Neural cell (in vitro differentiated cells): ENCODE results near the gene EFEMP1. TPM values are rescaled to one million over a fixed set of nuclear protein-coding genes. Genes with fewer than 3 reads are reported as not detected.

Experiments used
- H2AFZ ChIP-seq: fragments of 200-600, 300-800 bp; sonication (generic), shearing (Covaris generic); 2 replicates; pipeline ENCODE4 v1.6.0; 2014; ENCODE audit warnings: low read depth, mild to moderate bottlenecking, antibody characterized with exemption, low read length, moderate library complexity
- H3F3A ChIP-seq: fragments of 200-600 bp; shearing (Covaris generic); 2 replicates; pipeline ENCODE4 v1.6.1; 2016; ENCODE audit warnings: mild to moderate bottlenecking, moderate library complexity, mixed read lengths, antibody characterized with exemption, low read length; ENCODE audit not compliant: insufficient read depth, poor library complexity, severe bottlenecking
- H3K27ac ChIP-seq: fragments of 200-600, 300-800 bp; sonication (generic), shearing (Covaris generic); 2 replicates; pipeline ENCODE4 v1.5.1; 2014; ENCODE audit warnings: mild to moderate bottlenecking, low read length, moderate library complexity
- H3K27me3 ChIP-seq: fragments of 300-800, 200-600 bp; sonication (generic), shearing (Covaris generic); 2 replicates; pipeline ENCODE4 v1.6.0; 2014; ENCODE audit warnings: mild to moderate bottlenecking, low read depth, low read length, moderate library complexity; ENCODE audit not compliant: insufficient read depth
- H3K36me3 ChIP-seq: fragments of 300-800, 200-600 bp; sonication (generic), shearing (Covaris generic); 2 replicates; pipeline ENCODE4 v1.5.1; 2014; ENCODE audit warnings: mild to moderate bottlenecking, antibody characterized with exemption, low read length, moderate library complexity; ENCODE audit not compliant: insufficient read depth
- H3K4me2 ChIP-seq: fragments of 300-800, 200-600 bp; sonication (generic), shearing (Covaris generic); 2 replicates; pipeline ENCODE4 v1.6.0; 2014; ENCODE audit warnings: mild to moderate bottlenecking, low read length
- H3K4me3 ChIP-seq: fragments of 300-800, 200-600 bp; sonication (generic), shearing (Covaris generic); 2 replicates; pipeline ENCODE4 v1.5.1; 2014; ENCODE audit warnings: mild to moderate bottlenecking, low read length, moderate library complexity
- H3K79me2 ChIP-seq: fragments of 200-600 bp; shearing (Covaris generic); replicated peaks from 2 replicates; pipeline ENCODE4 v1.6.0; 2014; ENCODE audit warnings: mild to moderate bottlenecking, low read length, moderate library complexity; ENCODE audit not compliant: insufficient read depth
- H3K9ac ChIP-seq: fragments of 300-800, 200-600 bp; sonication (generic), shearing (Covaris generic); 2 replicates; pipeline ENCODE4 v1.6.1; 2016; ENCODE audit warnings: mild to moderate bottlenecking, low read length, mixed read lengths
- H3K9me2 ChIP-seq: fragments of 200-600 bp; shearing (Covaris generic); 2 replicates; pipeline ENCODE4 v1.6.1; 2016; ENCODE audit warnings: mild to moderate bottlenecking, low read length, mixed read lengths; ENCODE audit not compliant: insufficient read depth
- H3K9me3 ChIP-seq: fragments of 200-600, 300-800 bp; sonication (generic), shearing (Covaris generic); 2 replicates; pipeline ENCODE4 v1.6.1; 2016; ENCODE audit warnings: mild to moderate bottlenecking, mixed run types, low read length, moderate library complexity, mixed read lengths
- H4K20me1 ChIP-seq: fragments of 200-600 bp; shearing (Covaris generic); 2 replicates; pipeline ENCODE4 v1.6.1; 2016; ENCODE audit warnings: mild to moderate bottlenecking, mixed run types; ENCODE audit not compliant: insufficient read depth
- CTCF ChIP-seq: fragments of 450-650 bp; IDR thresholded peaks from 2 replicates; pipeline ENCODE4 v1.5.1; 2014; ENCODE audit warnings: antibody characterized with exemption, mild to moderate bottlenecking, moderate library complexity; ENCODE audit not compliant: poor library complexity, severe bottlenecking
- EP300 ChIP-seq: fragments of 450-650 bp; conservative IDR thresholded peaks from 2 replicates; pipeline ENCODE4 v1.6.1; 2014; ENCODE audit warnings: antibody characterized with exemption, mild to moderate bottlenecking, moderate library complexity; ENCODE audit not compliant: poor library complexity, severe bottlenecking
- EZH2 ChIP-seq: fragments of 200-600, 300-800 bp; shearing (Covaris generic), sonication (generic); IDR thresholded peaks from 2 replicates; pipeline ENCODE4 v1.6.1; 2014; ENCODE audit warnings: antibody characterized with exemption, low read length, borderline replicate concordance, mild to moderate bottlenecking; ENCODE audit not compliant: insufficient read depth, poor library complexity, severe bottlenecking
- MXI1 ChIP-seq: fragments of 450-650 bp; conservative IDR thresholded peaks from 2 replicates; pipeline ENCODE4 v1.6.1; 2014; ENCODE audit warnings: antibody characterized with exemption, mild to moderate bottlenecking; ENCODE audit not compliant: poor library complexity, severe bottlenecking
- POLR2AphosphoS5 ChIP-seq: IDR thresholded peaks from 2 replicates; pipeline ENCODE4 v1.6.1; 2012
- RAD21 ChIP-seq: fragments of 450-650 bp; conservative IDR thresholded peaks from 2 replicates; pipeline ENCODE4 v1.6.1; 2014; ENCODE audit warnings: antibody characterized with exemption, mild to moderate bottlenecking, moderate library complexity
- REST ChIP-seq: IDR thresholded peaks from 2 replicates; pipeline ENCODE4 v1.6.1; 2012; ENCODE audit warnings: borderline replicate concordance
- SMC3 ChIP-seq: fragments of 450-650 bp; conservative IDR thresholded peaks from 2 replicates; pipeline ENCODE4 v1.6.1; 2014; ENCODE audit warnings: antibody characterized with exemption, mild to moderate bottlenecking, moderate library complexity; ENCODE audit not compliant: poor library complexity
- TAF1 ChIP-seq: IDR thresholded peaks from 2 replicates; pipeline ENCODE4 v1.6.1; 2012; ENCODE audit warnings: low read depth
- polyA plus RNA-seq: library from polyadenylated mRNA; depleted of rRNA; stranded (reverse); fragments of >200 nt; gene quantifications from 2 replicates; pipeline ENCODE4 v1.2.3, GENCODE V29; 2014

EFEMP1 gene
- polyA plus RNA-seq, 1 donor from 2014 or later, result 2.7 TPM

GRCh38 chr2:55951533-55951932 is 28.0 kb upstream of the EFEMP1 start:
- H3K36me3 ChIP-seq, result no peaks in the 10 kb centered on the region
- no peak overlapping the region for H3K9ac ChIP-seq
- H3K4me2 ChIP-seq, result no peak overlapping the region
- no peak overlapping the region for H2AFZ ChIP-seq
- no peak overlapping the region for H3K4me3 ChIP-seq
- H3K79me2 ChIP-seq, result no peaks in the 10 kb centered on the region
- H3K9me3 ChIP-seq, result no peaks in the 10 kb centered on the region
- H3F3A ChIP-seq, result no peaks in the 10 kb centered on the region
- H3K27ac ChIP-seq, result no peak overlapping the region
- H3K27me3 ChIP-seq, result no peaks in the 10 kb centered on the region
- no peaks in the 10 kb centered on the region for H3K9me2 ChIP-seq
- TF ChIP-seq EP300 (no peak), REST (no peak), MXI1 (no peak), POLR2AphosphoS5 (no peak), EZH2 (no peak), RAD21 (no peak), CTCF (no peak), SMC3 (no peak), TAF1 (no peak)
- H4K20me1 ChIP-seq, result no peaks in the 10 kb centered on the region

GRCh38 chr2:55949613-55950012 is 26.0 kb upstream of the EFEMP1 start:
- Histone ChIP-seq H3K9me3 (no peaks in the 10 kb centered on the region), H3K4me3 (no peak overlapping the region)
- no peak for TF ChIP-seq RAD21
- no peak for TF ChIP-seq CTCF
- no peak for TF ChIP-seq EP300
- no peak for TF ChIP-seq REST
- no peak for TF ChIP-seq POLR2AphosphoS5
- no peak for TF ChIP-seq SMC3
- TF ChIP-seq TAF1, result no peak
- no peak for TF ChIP-seq EZH2
- no peak for TF ChIP-seq MXI1

More at GRCh38 chr2:55949613-55950012, 26.0 kb upstream of the EFEMP1 start:
- Histone ChIP-seq H3K27ac (no peak overlapping the region), H3K9ac (no peak overlapping the region), H2AFZ (no peak overlapping the region), H4K20me1 (no peaks in the 10 kb centered on the region), H3K79me2 (no peaks in the 10 kb centered on the region), H3F3A (no peaks in the 10 kb centered on the region), H3K9me2 (no peaks in the 10 kb centered on the region), H3K36me3 (no peaks in the 10 kb centered on the region), H3K4me2 (no peak overlapping the region), H3K27me3 (no peaks in the 10 kb centered on the region)
